Stimulated activated naive B cell treated with anti-CD40 and anti-IgM and Interleukin-4, amounts not matched to agents 10 μg/mL and 1 μg/mL and 100 μg/mL, for 72 hours (primary cell): ENCODE measurements around the gene GALNT17.
"Not testable (repeated sequence)": the region's sequence is repeated elsewhere in the genome, so short reads cannot be mapped to it uniquely, and the experiment has no call there.

Experiments
- ATAC-seq, 2 donors: fragments of 150-1000 bp; cut with Tn5 transposase; replicated peaks; 2 replicates each; pipeline ENCODE4 v1.10.0; 2021; ENCODE audit warnings: moderate library complexity in 1 of 2
- DNase-seq: peaks from one replicate; pipeline ENCODE4 v3.0.0; 2021
- H3K27ac Mint-ChIP-seq: one replicate; pipeline ENCODE4 v1.8.0; 2022; ENCODE audit warnings: mild to moderate bottlenecking, mixed read lengths
- H3K27me3 Mint-ChIP-seq, 2 donors: one replicate each; pipeline ENCODE4 v1.8.0; 2022; ENCODE audit warnings: mixed read lengths in 2 of 2
- H3K36me3 Mint-ChIP-seq, 2 donors: one replicate each; pipeline ENCODE4 v1.8.0; 2022; ENCODE audit warnings: mixed read lengths in 2 of 2, mild to moderate bottlenecking in 1 of 2
- H3K4me1 Mint-ChIP-seq, 2 donors: one replicate each; pipeline ENCODE4 v1.8.0; 2022; ENCODE audit warnings: mixed read lengths in 2 of 2, mild to moderate bottlenecking in 1 of 2
- H3K4me3 Mint-ChIP-seq, 2 donors: one replicate each; pipeline ENCODE4 v1.8.0; 2022; ENCODE audit warnings: mild to moderate bottlenecking in 2 of 2, mixed read lengths in 2 of 2, moderate library complexity in 1 of 2
- H3K9me3 Mint-ChIP-seq, 2 donors: one replicate each; pipeline ENCODE4 v1.8.0; 2022; ENCODE audit warnings: mixed read lengths in 2 of 2, mild to moderate bottlenecking in 1 of 2

Gene GALNT17

GRCh38 chr7:71235253-71235652 is 103.3 kb downstream of the GALNT17 start:
- H3K27ac Mint-ChIP-seq: no peak overlapping the region
- DNase-seq (no peak), ATAC-seq (no peak)
- no peaks in the 10 kb centered on the region for H3K27me3 Mint-ChIP-seq
- no peaks in the 10 kb centered on the region for H3K4me1 Mint-ChIP-seq
- H3K4me3 Mint-ChIP-seq: no peak overlapping the region
- no peaks in the 10 kb centered on the region for H3K36me3 Mint-ChIP-seq
- peaks cover 17 to 24% of the 10 kb centered on the region in 2 donors for H3K9me3 Mint-ChIP-seq

- Mint-ChIP-seq H3K4me1 (no peaks in the 10 kb centered on the region), H3K27ac (no peak overlapping the region), H3K36me3 (no peaks in the 10 kb centered on the region), H3K9me3 (peaks cover 13 to 19% of the 10 kb centered on the region in 2 donors), H3K27me3 (no peaks in the 10 kb centered on the region), H3K4me3 (no peak overlapping the region)
- no peak for DNase-seq
- ATAC-seq: no peak
Observed at GRCh38 chr7:71236230-71237105, 104.5 kb downstream of the GALNT17 start.

GRCh38 chr7:71237945-71238344 is 106.0 kb downstream of the GALNT17 start:
- no peaks in the 10 kb centered on the region for H3K36me3 Mint-ChIP-seq
- no peak overlapping the region for H3K4me3 Mint-ChIP-seq
- no peaks in the 10 kb centered on the region for H3K4me1 Mint-ChIP-seq
- ATAC-seq (no peak), DNase-seq (no peak)
- no peaks in the 10 kb centered on the region for H3K27me3 Mint-ChIP-seq
- peaks cover 5 to 19% of the 10 kb centered on the region in 2 donors for H3K9me3 Mint-ChIP-seq
- no peak overlapping the region for H3K27ac Mint-ChIP-seq

GRCh38 chr7:71238581-71239295 is 106.8 kb downstream of the GALNT17 start:
- no peaks in the 10 kb centered on the region for H3K36me3 Mint-ChIP-seq
- H3K9me3 Mint-ChIP-seq: peaks cover 6 to 16% of the 10 kb centered on the region in 2 donors
- no peak overlapping the region for H3K4me3 Mint-ChIP-seq
- no peaks in the 10 kb centered on the region for H3K27me3 Mint-ChIP-seq
- no peak for DNase-seq
- ATAC-seq: no peak
- no peaks in the 10 kb centered on the region for H3K4me1 Mint-ChIP-seq
- no peak overlapping the region for H3K27ac Mint-ChIP-seq

GRCh38 chr7:71239586-71240268 is 107.8 kb downstream of the GALNT17 start:
- ATAC-seq: no peak

GRCh38 chr7:71243736-71244410 is 111.9 kb downstream of the GALNT17 start:
- Mint-ChIP-seq H3K27ac (no peak overlapping the region), H3K4me3 (no peak overlapping the region), H3K27me3 (no peaks in the 10 kb centered on the region), H3K36me3 (no peaks in the 10 kb centered on the region), H3K4me1 (no peaks in the 10 kb centered on the region), H3K9me3 (peaks cover 5 to 16% of the 10 kb centered on the region in 2 donors)
- DNase-seq (no peak), ATAC-seq (no peak)

More at GRCh38 chr7:71239586-71240268, 107.8 kb downstream of the GALNT17 start:
- H3K27me3 Mint-ChIP-seq: no peaks in the 10 kb centered on the region
- no peak overlapping the region for H3K27ac Mint-ChIP-seq
- H3K4me1 Mint-ChIP-seq: no peaks in the 10 kb centered on the region
- peaks cover 5 to 14% of the 10 kb centered on the region in 2 donors for H3K9me3 Mint-ChIP-seq
- no peaks in the 10 kb centered on the region for H3K36me3 Mint-ChIP-seq
- H3K4me3 Mint-ChIP-seq: no peak overlapping the region
- no peak for DNase-seq

GRCh38 chr7:71245038-71245437 is 113.1 kb downstream of the GALNT17 start:
- no peaks in the 10 kb centered on the region for H3K4me1 Mint-ChIP-seq
- no peak overlapping the region for H3K27ac Mint-ChIP-seq
- ATAC-seq: no peak
- DNase-seq: no peak
- H3K4me3 Mint-ChIP-seq: no peak overlapping the region
- H3K36me3 Mint-ChIP-seq: no peaks in the 10 kb centered on the region
- peaks cover 5 to 16% of the 10 kb centered on the region in 2 donors for H3K9me3 Mint-ChIP-seq
- no peaks in the 10 kb centered on the region for H3K27me3 Mint-ChIP-seq

GRCh38 chr7:71251706-71252105 is 119.8 kb downstream of the GALNT17 start:
- Mint-ChIP-seq H3K27ac (no peak overlapping the region), H3K4me3 (no peak overlapping the region), H3K27me3 (no peaks in the 10 kb centered on the region), H3K9me3 (peaks cover 5 to 14% of the 10 kb centered on the region in 2 donors), H3K4me1 (no peaks in the 10 kb centered on the region), H3K36me3 (no peaks in the 10 kb centered on the region)
- DNase-seq (no peak), ATAC-seq (no peak)

GRCh38 chr7:71254751-71255150 is 122.8 kb downstream of the GALNT17 start:
- DNase-seq (no peak), ATAC-seq (no peak)
- Mint-ChIP-seq H3K36me3 (no peaks in the 10 kb centered on the region), H3K4me1 (no peaks in the 10 kb centered on the region), H3K27me3 (no peaks in the 10 kb centered on the region), H3K4me3 (no peak overlapping the region), H3K27ac (no peak overlapping the region), H3K9me3 (peaks cover 11% of the 10 kb centered on the region in 2 donors)

GRCh38 chr7:71255537-71256178 is 123.7 kb downstream of the GALNT17 start:
- Mint-ChIP-seq H3K4me3 (no peak overlapping the region), H3K9me3 (peaks cover 11% of the 10 kb centered on the region in 2 donors), H3K27ac (no peak overlapping the region), H3K27me3 (no peaks in the 10 kb centered on the region), H3K4me1 (no peaks in the 10 kb centered on the region), H3K36me3 (no peaks in the 10 kb centered on the region)
- DNase-seq (no peak), ATAC-seq (no peak)

- ATAC-seq (no peak), DNase-seq (no peak)
- H3K9me3 Mint-ChIP-seq: peaks cover 10 to 12% of the 10 kb centered on the region in 2 donors
- H3K27ac Mint-ChIP-seq: no peak overlapping the region
- H3K4me3 Mint-ChIP-seq: no peak overlapping the region
- H3K4me1 Mint-ChIP-seq: no peaks in the 10 kb centered on the region
- no peaks in the 10 kb centered on the region for H3K27me3 Mint-ChIP-seq
- H3K36me3 Mint-ChIP-seq: no peaks in the 10 kb centered on the region
Observed at GRCh38 chr7:71261066-71261465, 129.1 kb downstream of the GALNT17 start.

GRCh38 chr7:71262834-71263233 is 130.9 kb downstream of the GALNT17 start:
- not testable (repeated sequence) for DNase-seq, H3K4me1 Mint-ChIP-seq, H3K4me3 Mint-ChIP-seq, H3K36me3 Mint-ChIP-seq, H3K27ac Mint-ChIP-seq, ATAC-seq, H3K27me3 Mint-ChIP-seq
- H3K9me3 Mint-ChIP-seq: peaks cover 11 to 18% of the 10 kb centered on the region in 2 donors

GRCh38 chr7:71264005-71264404 is 132.1 kb downstream of the GALNT17 start:
- peaks cover 8 to 11% of the 10 kb centered on the region in 2 donors for H3K9me3 Mint-ChIP-seq

More at GRCh38 chr7:71264005-71264404, 132.1 kb downstream of the GALNT17 start:
- Mint-ChIP-seq H3K27ac (no peak overlapping the region), H3K27me3 (no peaks in the 10 kb centered on the region), H3K4me3 (no peak overlapping the region), H3K36me3 (no peaks in the 10 kb centered on the region), H3K4me1 (no peaks in the 10 kb centered on the region)
- ATAC-seq (no peak), DNase-seq (no peak)
